Uterus (tissue), 4 donors: ENCODE results near the gene UBAP1L. TPM values are rescaled to one million over a fixed set of nuclear protein-coding genes. Genes with fewer than 3 reads are reported as not detected.
"Not testable (repeated sequence)": the region's sequence is repeated elsewhere in the genome, so short reads cannot be mapped to it uniquely, and the experiment has no call there.

ENCODE experiments used
- DNase-seq, 2 donors: peaks; one replicate each; pipeline ENCODE4 v3.0.0-alpha.2; 2019 to 2020
- H3K27ac ChIP-seq, 2 donors: fragments of 200-600 bp; sonication (generic); 1 replicate in 1 of 2; 2 replicates in 1 of 2; pipeline ENCODE4 v1.5.1; 2016 to 2018
- H3K27me3 ChIP-seq, 2 donors: fragments of 200-600 bp; sonication (generic); one replicate each; pipeline ENCODE4 v1.5.1; 2018 to 2019; ENCODE audit warnings: control low read depth in 1 of 2
- H3K36me3 ChIP-seq, 2 donors: fragments of 200-600 bp; sonication (generic); one replicate each; pipeline ENCODE4 v1.5.1; 2019; ENCODE audit warnings: control low read depth in 1 of 2
- H3K4me1 ChIP-seq, 2 donors: fragments of 200-600 bp; sonication (generic); one replicate each; pipeline ENCODE4 v1.5.1; 2018 to 2019; ENCODE audit warnings: control low read depth in 1 of 2
- H3K4me3 ChIP-seq, 2 donors: fragments of 200-600 bp; sonication (generic); 1 replicate in 1 of 2; 2 replicates in 1 of 2; pipeline ENCODE4 v1.5.1; 2018 to 2019; ENCODE audit warnings: mild to moderate bottlenecking in 1 of 2
- H3K9me3 ChIP-seq, 2 donors: fragments of 200-600 bp; sonication (generic); one replicate each; pipeline ENCODE4 v1.5.1; 2019; ENCODE audit warnings: control low read depth in 1 of 2
- CTCF ChIP-seq, 4 experiments: fragments of 200-600 bp in 2 of 4; fragments of 450-650 bp in 2 of 4; sonication (generic) in 2 of 4; IDR thresholded peaks; one replicate each; pipeline ENCODE4 v1.5.1; 2016 to 2019; ENCODE audit warnings: antibody characterized with exemption in 4 of 4, mild to moderate bottlenecking in 2 of 4, moderate library complexity in 1 of 4
- POLR2A ChIP-seq, 2 donors: fragments of 450-650 bp; IDR thresholded peaks; one replicate each; pipeline ENCODE4 v1.6.1; 2016; ENCODE audit warnings: antibody characterized with exemption in 2 of 2, mild to moderate bottlenecking in 1 of 2, moderate library complexity in 1 of 2
- intact Hi-C: fragments of 100-400 bp; cut with DNase I; formaldehyde crosslinking; loops from one replicate; pipeline ENCODE4 v1.15.1; 2023; ENCODE audit warnings: low total_unique reads
- total RNA-seq, 4 donors: library from RNA; depleted of rRNA in 3 of 4; stranded (reverse); fragments of >200 nt in 3 of 4; gene quantifications; one replicate each; pipeline versions ENCODE4 v1.1.0 to v1.2.4, GENCODE V29; 2014 to 2023
- donor health status: DM: yes; HTN: yes; CAD: no.

Gene UBAP1L
- total RNA-seq, 4 donors from 2014 or later, result 0.77 to 16.0 (median 3.8) TPM

GRCh38 chr15:65077291-65077980 is 37.6 kb downstream of the UBAP1L start:
- peak overlapping the region in 1 of 2 donors; percentile 52 for H3K27ac ChIP-seq
- no peaks in the 10 kb centered on the region for H3K9me3 ChIP-seq
- no peak for DNase-seq
- intact Hi-C loops, result no loop called here
- peaks cover 5 to 21% of the 10 kb centered on the region in 2 donors for H3K4me1 ChIP-seq
- no peaks in the 10 kb centered on the region for H3K27me3 ChIP-seq
- TF ChIP-seq POLR2A (IDR thresholded peaks at IDR 0.05) (no peak), CTCF (IDR thresholded peaks at IDR 0.05) (no peak)
- H3K36me3 ChIP-seq, result no peaks in the 10 kb centered on the region
- H3K4me3 ChIP-seq, result no peak overlapping the region

- Histone ChIP-seq H3K27me3 (no peaks in the 10 kb centered on the region), H3K4me3 (no peak within 1 kb of the TSS), H3K4me1 (peaks cover 3 to 23% of the 10 kb centered on the region in 2 donors), H3K9me3 (no peaks in the 10 kb centered on the region), H3K36me3 (no peaks in the 10 kb centered on the region), H3K27ac (peak within 1 kb of the TSS in 1 of 2 donors; percentile 52)
- TF ChIP-seq POLR2A (IDR thresholded peaks at IDR 0.05) (no peak), CTCF (IDR thresholded peaks at IDR 0.05) (no peak)
- intact Hi-C loops, result no loop called here
- no peak for DNase-seq
Observed at GRCh38 chr15:65076486-65077290, 38.3 kb downstream of the UBAP1L start, which contains the start of gene KBTBD13. TSS of gene KBTBD13 (plus strand) at chr15:65076746. CDS start at chr15:65076816, 70 bp downstream.

- H3K27ac ChIP-seq, result peak overlapping the region in 1 of 2 donors; percentile 52
- intact Hi-C loops, result not testable (repeated sequence)
Observed at GRCh38 chr15:65075607-65076395, 39.2 kb downstream of the UBAP1L start.

GRCh38 chr15:65074946-65075345 is 40.1 kb downstream of the UBAP1L start:
- intact Hi-C loops, H3K27me3 ChIP-seq, DNase-seq, H3K36me3 ChIP-seq, H3K9me3 ChIP-seq, H3K4me3 ChIP-seq, H3K27ac ChIP-seq: not testable (repeated sequence)
- H3K4me1 ChIP-seq, result peaks cover 4 to 37% of the 10 kb centered on the region in 2 donors

More at GRCh38 chr15:65075607-65076395, 39.2 kb downstream of the UBAP1L start:
- DNase-seq, H3K4me3 ChIP-seq, H3K27me3 ChIP-seq, H3K9me3 ChIP-seq, H3K36me3 ChIP-seq: not testable (repeated sequence)
- peaks cover 3 to 32% of the 10 kb centered on the region in 2 donors for H3K4me1 ChIP-seq

- peaks cover 7 to 42% of the 10 kb centered on the region in 2 donors for H3K4me1 ChIP-seq
Observed at GRCh38 chr15:65072617-65073016, 42.4 kb downstream of the UBAP1L start.

More at GRCh38 chr15:65072617-65073016, 42.4 kb downstream of the UBAP1L start:
- Histone ChIP-seq H3K4me3 (no peak overlapping the region), H3K27me3 (no peaks in the 10 kb centered on the region), H3K9me3 (no peaks in the 10 kb centered on the region), H3K36me3 (no peaks in the 10 kb centered on the region), H3K27ac (peak overlapping the region; percentile 80 to 98)
- no peak for DNase-seq
- intact Hi-C loops, result no loop called here
- TF ChIP-seq CTCF (IDR thresholded peaks at IDR 0.05) (no peak), POLR2A (IDR thresholded peaks at IDR 0.05) (no peak)
